B cell (primary cell): Measurements from ENCODE around the gene CSNK1A1.

ENCODE experiments used
- CTCF ChIP-seq: fragments of 200-600 bp; IDR thresholded peaks from one replicate; pipeline ENCODE4 v1.8.0; 2022; ENCODE audit warnings: antibody characterized with exemption, mild to moderate bottlenecking
- EZH2 ChIP-seq: IDR thresholded peaks from 2 replicates; pipeline ENCODE4 v1.6.1; 2012; ENCODE audit warnings: borderline replicate concordance, low read depth, mild to moderate bottlenecking, moderate library complexity, low read length; ENCODE audit not compliant: insufficient read depth, poor library complexity, severe bottlenecking

GRCh38 chr5:149518620-149519019 is 32.6 kb downstream of the CSNK1A1 start:
- TF ChIP-seq CTCF (no peak), EZH2 (no peak)
